ENCODE results near the gene ASIC3.

ASIC3 gene

DNA sequence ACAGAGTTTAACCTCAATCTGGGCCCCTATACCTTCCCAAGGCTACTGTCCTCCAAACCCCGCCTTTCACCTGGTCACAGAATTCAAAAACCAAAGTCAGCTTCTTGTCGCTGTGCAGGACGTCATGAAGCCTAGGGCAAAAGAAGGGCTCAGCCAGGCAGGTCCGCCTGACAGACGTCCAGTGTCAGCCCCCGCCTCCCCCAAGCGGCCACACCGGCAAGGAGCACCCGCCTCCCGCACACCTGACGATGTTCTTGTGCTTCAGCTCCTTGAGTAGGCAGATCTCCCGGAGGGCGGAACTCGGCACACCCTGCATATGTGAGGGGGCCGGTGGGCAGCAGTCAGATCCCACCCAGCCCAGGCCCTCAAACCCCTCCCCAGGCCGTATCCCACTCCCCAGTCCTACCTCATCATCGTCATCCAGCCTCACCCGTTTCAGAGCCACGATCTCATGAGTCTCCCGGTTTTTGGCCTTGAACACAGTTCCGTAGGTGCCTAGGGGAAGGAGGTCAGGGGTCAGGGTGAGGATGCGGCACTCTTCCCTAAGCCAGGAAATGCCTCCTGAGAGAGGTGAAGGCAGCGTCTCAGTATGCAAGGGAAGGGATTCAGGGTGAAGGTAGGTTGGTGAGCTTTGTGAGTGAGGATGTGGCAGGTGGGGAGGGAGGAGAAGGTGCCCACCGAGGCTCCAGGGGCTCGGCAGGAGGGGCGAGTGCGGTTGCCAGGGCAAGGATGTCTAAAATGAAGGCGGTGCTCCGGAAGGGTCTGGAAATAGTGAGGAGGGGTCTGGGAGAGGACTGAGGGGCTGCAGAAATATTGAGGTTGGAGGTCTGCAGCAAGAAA is 8.6 kb downstream of the ASIC3 start:
- peak; percentile 26 for DNase-seq (ENCODE audit: low spot score)

GRCh38 chr7:151057506-151057988 is 9.2 kb downstream of the ASIC3 start, which contains the start of gene CDK5:
CDK5 (minus strand) TSS chr7:151057897; CDS start chr7:151057848, 49 bp downstream.
- no peak for DNase-seq (ENCODE audit: low spot score)

- peak; percentile 100 for DNase-seq (ENCODE audit: low spot score)
Measured at GRCh38 chr7:151057989-151058780, 9.9 kb downstream of the ASIC3 start.

DNA sequence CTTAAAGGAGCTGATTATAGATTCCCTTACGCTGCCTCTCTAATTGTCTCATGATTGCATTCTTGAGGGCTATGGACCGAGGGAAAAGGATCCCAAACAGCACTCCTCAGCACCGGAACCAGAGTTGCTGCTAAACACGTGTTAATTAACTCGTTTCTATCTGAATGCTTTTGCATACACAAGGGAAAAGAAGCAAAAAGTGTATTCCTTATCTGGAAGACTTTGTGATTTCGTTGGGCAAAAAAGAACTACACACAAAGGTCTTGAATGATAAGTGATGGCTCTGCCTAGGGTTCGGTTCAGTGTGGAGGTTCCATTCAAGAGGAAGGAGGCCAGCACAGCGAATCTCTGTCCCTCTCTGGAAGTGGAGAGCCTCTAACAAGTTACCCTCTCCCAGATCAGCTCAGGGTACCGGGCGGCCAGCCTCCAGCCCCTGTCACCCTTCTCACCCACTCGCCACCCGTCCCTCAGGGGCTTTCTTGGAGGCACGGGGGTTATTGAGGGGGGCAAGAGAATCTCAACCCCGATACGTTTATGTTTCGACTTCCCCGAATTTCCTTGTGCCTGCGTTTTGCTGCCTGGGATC is 10.5 kb downstream of the ASIC3 start:
- peak; percentile 47 for DNase-seq (ENCODE audit: low spot score)

- DNase-seq (ENCODE audit: low spot score): peak; percentile 82
Measured at GRCh38 chr7:151059367-151060112, 11.2 kb downstream of the ASIC3 start, which contains the start of gene SLC4A2. SLC4A2 (plus strand) TSS chr7:151059589; CDS start chr7:151061988, 2,399 bp downstream.

DNA sequence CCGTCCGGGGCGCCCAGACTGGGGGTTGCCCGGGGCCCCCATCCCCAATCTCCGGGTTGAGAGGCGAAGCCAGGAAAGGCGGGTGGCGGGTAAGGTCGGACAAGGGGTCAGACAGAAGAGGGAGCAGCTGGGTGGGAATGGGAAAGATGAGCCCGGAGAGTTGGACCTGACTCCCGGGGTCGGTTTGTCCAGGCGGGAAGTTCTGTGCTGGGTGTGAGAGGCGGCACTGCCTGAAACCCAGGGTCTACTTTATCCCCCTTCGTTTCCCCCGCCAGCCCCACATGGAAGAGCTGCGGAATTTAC is 11.7 kb downstream of the ASIC3 start:
- DNase-seq (ENCODE audit: low spot score): peak; percentile 17

DNA sequence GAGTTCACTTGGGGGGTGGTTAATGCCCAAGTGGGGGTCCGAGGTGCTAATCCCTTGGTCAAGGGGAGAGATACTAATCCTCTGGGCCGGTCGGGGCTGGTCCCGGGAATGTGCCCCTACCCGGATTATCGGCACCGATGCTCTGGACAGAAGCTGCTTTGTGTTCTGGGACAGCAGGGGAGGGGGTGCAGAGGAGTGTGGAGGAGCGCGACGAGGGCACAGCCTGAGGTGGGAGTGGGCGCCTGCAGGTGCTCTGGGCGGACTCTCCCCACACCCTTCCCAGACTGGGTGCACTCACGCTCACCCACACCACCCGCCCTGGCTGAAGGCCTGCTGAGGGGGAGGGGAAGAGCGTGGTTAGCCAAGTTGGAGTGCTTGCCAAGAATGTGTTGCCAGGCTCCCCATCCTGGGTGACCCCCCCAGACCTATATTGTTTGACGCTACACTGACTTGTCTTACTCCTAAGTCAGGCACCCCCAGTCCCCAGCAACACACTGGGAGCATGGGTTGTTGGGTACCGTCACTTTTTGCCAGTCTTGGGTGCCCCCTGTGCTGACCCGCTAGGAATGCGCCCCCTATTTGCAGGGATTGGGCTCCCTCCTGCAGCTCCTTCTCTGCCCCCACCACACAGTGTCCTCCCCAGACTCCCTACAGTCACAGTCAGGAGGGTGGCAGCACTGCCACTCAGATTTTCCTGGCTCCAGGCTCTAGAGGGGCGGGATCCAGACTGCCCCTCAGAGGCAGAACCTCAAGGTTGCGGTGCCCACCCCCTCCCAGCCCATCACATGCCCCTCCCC is 12.3 kb downstream of the ASIC3 start:
- DNase-seq (ENCODE audit: low spot score): peak; percentile 80

GRCh38 chr7:151061213-151062110 is 13.1 kb downstream of the ASIC3 start:
- DNase-seq (ENCODE audit: low spot score): no peak

DNA sequence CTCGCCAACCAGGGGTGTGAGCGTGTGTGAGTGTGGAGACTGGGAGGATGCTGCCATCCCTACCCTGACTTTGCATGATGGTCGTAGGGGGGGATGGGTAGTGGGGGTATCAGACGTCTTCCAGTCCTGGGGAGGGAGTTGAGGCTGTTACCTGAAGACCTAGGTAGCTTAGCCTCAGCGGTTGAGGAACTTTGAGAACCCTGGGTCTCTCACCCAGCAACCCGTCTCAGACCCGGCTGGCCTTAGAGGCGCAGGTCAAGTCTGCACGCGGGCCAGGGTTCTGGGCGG is 13.7 kb downstream of the ASIC3 start:
- DNase-seq (ENCODE audit: low spot score): no peak

DNA sequence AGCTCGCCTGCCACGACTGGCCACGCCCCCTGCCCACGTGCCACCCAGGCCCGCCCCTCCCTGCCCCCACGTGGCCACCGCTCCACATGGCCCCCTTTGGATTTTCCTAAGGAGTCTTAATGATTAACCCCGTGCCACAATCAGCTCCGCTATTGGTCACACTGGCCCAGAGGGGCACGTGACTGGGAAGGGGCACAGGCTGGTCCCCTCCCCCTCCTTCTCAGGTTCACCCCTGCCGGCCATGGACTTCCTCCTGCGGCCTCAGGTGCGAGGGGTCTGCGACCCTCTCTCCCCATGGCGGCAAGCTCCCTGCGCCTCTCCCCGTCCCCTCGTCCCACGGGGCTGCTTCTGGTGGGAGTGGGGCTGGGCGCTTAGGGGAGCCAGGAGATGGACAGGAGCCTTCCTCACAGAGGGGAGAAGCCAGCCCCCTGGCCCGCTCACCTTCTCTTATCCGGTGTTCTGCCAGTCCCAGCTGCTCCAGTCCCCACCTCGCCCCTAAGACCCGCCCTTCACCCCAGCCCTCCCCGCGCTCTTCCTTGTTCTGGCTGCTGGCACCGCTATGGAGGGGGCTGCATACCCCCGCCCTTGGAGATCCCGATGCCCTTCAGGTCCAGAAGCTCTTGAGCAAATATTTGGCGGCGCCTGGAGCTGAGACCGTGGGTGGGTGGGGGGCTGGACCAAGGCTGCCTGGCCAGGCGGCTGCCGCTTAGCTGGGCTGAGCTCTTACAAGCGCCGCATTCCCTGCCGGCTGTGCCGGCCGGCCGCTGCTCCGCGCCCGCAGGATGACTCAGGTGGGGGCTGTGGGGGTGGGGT is 14.3 kb downstream of the ASIC3 start:
- DNase-seq (ENCODE audit: low spot score): peak; percentile 97

- DNase-seq (ENCODE audit: low spot score): peak; percentile 67
Measured at GRCh38 chr7:151063212-151063561, 14.9 kb downstream of the ASIC3 start.

GRCh38 chr7:151064454-151064853 is 16.1 kb downstream of the ASIC3 start:
- DNase-seq (ENCODE audit: low spot score): no peak

- no peak for DNase-seq (ENCODE audit: low spot score)
Measured at GRCh38 chr7:151064993-151065392, 16.7 kb downstream of the ASIC3 start.

- no peak for DNase-seq (ENCODE audit: low spot score)
Measured at GRCh38 chr7:151065516-151065915, 17.2 kb downstream of the ASIC3 start.

DNA sequence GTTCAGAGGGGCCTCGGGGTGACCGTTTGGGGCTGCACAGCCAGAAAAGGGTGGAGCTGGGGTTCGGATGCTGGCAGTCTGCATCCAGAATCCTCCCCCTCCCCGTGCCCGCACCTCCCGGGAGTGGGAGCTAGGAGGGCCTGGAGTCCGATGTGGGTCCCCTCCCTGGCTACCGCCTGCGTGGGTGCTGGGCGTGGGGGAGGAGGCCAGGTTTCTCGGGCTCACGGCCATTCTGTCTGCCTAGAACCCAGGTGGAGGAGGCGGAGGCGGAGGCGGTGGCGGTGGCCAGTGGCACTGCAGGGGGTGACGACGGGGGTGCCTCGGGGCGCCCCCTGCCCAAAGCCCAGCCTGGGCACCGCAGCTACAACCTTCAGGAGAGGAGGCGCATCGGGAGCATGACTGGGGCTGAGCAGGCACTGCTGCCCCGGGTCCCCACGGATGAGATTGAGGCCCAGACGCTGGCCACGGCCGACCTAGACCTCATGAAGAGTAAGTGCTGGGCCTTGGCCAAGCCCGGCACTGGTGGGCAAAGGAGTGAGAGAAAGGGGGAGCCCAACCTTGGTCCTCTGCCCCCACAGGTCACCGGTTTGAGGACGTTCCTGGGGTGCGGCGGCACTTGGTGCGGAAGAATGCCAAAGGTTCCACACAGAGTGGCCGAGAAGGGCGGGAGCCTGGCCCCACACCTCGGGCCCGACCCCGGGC is 18.1 kb downstream of the ASIC3 start:
- no peak for DNase-seq (ENCODE audit: low spot score)

GRCh38 chr7:151068069-151068773 is 19.9 kb downstream of the ASIC3 start:
- no peak for DNase-seq (ENCODE audit: low spot score)

- DNase-seq (ENCODE audit: low spot score): no peak
Measured at GRCh38 chr7:151069841-151070573, 21.7 kb downstream of the ASIC3 start.

DNA sequence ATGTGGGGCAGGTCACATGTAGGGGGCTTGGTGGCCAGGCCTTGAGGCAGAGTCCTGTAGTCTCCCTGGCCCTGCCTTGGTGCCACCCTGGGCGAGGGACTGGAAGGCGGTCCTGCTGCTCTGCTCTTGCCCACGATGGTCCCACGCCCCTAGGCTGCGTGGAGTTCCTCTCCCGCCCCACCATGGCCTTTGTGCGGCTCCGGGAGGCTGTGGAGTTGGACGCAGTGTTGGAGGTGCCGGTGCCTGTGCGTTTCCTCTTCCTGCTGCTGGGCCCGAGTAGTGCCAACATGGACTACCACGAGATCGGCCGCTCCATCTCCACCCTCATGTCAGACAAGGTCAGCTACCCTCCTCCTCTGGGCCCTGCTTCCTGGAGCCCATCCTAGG is 22.2 kb downstream of the ASIC3 start:
- DNase-seq (ENCODE audit: low spot score): no peak
